Stimulated activated CD8-positive, alpha-beta memory T cell treated with anti-CD3 and anti-CD28 coated beads, Interleukin-12 subunit alpha, Interleukin-12 subunit beta, amount 100 ng/mL, for 24 hours (primary cell): ENCODE measurements around the gene DNAJC10.
"Not testable (repeated sequence)": the region's sequence is repeated elsewhere in the genome, so short reads cannot be mapped to it uniquely, and the experiment has no call there.

Source experiments
- DNase-seq: peaks from one replicate; pipeline ENCODE4 v3.0.0-alpha.2; 2020; ENCODE audit errors: extremely low read depth

Gene DNAJC10

GRCh38 chr2:182715892-182716649 lies at the start of gene DNAJC10:
Gene DNAJC10 (plus strand): TSS chr2:182716257. CDS start chr2:182718087, 1,830 bp downstream.
- peak; percentile 74 for DNase-seq

- DNase-seq, result no peak
Observed at GRCh38 chr2:182666674-182667314, 49.3 kb upstream of the DNAJC10 start.

GRCh38 chr2:182667315-182667695 lies 48.8 kb upstream of the DNAJC10 start:
- DNase-seq, result no peak

- no peak for DNase-seq
Observed at GRCh38 chr2:182668671-182669070, 47.4 kb upstream of the DNAJC10 start.

GRCh38 chr2:182672466-182673165 lies 43.4 kb upstream of the DNAJC10 start:
- no peak for DNase-seq

- DNase-seq, result no peak
Observed at GRCh38 chr2:182680837-182681236, 35.2 kb upstream of the DNAJC10 start.

- DNase-seq, result no peak
Observed at GRCh38 chr2:182682210-182682609, 33.8 kb upstream of the DNAJC10 start.

GRCh38 chr2:182685559-182685958 lies 30.5 kb upstream of the DNAJC10 start:
- no peak for DNase-seq

- DNase-seq, result not testable (repeated sequence)
Observed at GRCh38 chr2:182686763-182687162, 29.3 kb upstream of the DNAJC10 start.

- no peak for DNase-seq
Observed at GRCh38 chr2:182694189-182694588, 21.9 kb upstream of the DNAJC10 start.

- DNase-seq, result no peak
Observed at GRCh38 chr2:182695776-182696175, 20.3 kb upstream of the DNAJC10 start.

GRCh38 chr2:182698671-182699070 lies 17.4 kb upstream of the DNAJC10 start:
- no peak for DNase-seq

GRCh38 chr2:182705761-182706160 lies 10.3 kb upstream of the DNAJC10 start:
- no peak for DNase-seq

- no peak for DNase-seq
Observed at GRCh38 chr2:182706751-182707150, 9.3 kb upstream of the DNAJC10 start.

- no peak for DNase-seq
Observed at GRCh38 chr2:182713601-182714000, 2.5 kb upstream of the DNAJC10 start.

- no peak for DNase-seq
Observed at GRCh38 chr2:182715121-182715891, 751 bp upstream of the DNAJC10 start.

- no peak for DNase-seq
Observed at GRCh38 chr2:182716650-182716979, 558 bp downstream of the DNAJC10 start.

- no peak for DNase-seq
Observed at GRCh38 chr2:182717416-182717815, 1.4 kb downstream of the DNAJC10 start.

GRCh38 chr2:182717816-182718215 lies 1.8 kb downstream of the DNAJC10 start:
- no peak for DNase-seq

- no peak for DNase-seq
Observed at GRCh38 chr2:182718459-182718858, 2.4 kb downstream of the DNAJC10 start.

- not testable (repeated sequence) for DNase-seq
Observed at GRCh38 chr2:182719116-182719515, 3.1 kb downstream of the DNAJC10 start.

- no peak for DNase-seq
Observed at GRCh38 chr2:182724656-182725055, 8.6 kb downstream of the DNAJC10 start.
